B cell (primary cell): ENCODE results near the gene DCAF4.

Experiments used
- EZH2 ChIP-seq: IDR thresholded peaks from 2 replicates; pipeline ENCODE4 v1.6.1; 2012; ENCODE audit warnings: borderline replicate concordance, low read depth, mild to moderate bottlenecking, moderate library complexity, low read length; ENCODE audit not compliant: insufficient read depth, poor library complexity, severe bottlenecking
- TF ChIP-seq, protein P1 (sequence below): fragments of 200-600 bp; IDR thresholded peaks from one replicate; pipeline ENCODE4 v1.8.0; 2022; ENCODE audit warnings: antibody characterized with exemption, mild to moderate bottlenecking

DNA sequence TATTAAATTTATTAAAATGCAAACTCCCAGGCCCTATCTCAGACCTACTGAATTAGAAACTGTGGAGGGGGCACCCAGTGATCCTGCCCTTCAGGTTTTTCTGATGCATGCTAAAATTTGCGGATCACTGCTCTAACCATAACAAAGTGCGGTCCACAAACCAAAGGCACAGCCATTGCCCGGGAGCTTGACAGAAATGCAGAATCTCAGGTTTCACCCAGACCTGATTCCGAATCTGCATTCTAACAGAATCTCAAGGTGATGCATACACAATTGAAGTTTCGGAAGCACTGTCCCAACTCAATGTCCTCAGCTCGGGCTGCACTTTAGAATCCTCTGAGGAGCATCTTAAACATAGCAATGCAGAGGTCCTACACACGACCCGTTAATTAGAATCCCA, 54.6 kb downstream of the DCAF4 start:
- TF ChIP-seq, protein P1, sequence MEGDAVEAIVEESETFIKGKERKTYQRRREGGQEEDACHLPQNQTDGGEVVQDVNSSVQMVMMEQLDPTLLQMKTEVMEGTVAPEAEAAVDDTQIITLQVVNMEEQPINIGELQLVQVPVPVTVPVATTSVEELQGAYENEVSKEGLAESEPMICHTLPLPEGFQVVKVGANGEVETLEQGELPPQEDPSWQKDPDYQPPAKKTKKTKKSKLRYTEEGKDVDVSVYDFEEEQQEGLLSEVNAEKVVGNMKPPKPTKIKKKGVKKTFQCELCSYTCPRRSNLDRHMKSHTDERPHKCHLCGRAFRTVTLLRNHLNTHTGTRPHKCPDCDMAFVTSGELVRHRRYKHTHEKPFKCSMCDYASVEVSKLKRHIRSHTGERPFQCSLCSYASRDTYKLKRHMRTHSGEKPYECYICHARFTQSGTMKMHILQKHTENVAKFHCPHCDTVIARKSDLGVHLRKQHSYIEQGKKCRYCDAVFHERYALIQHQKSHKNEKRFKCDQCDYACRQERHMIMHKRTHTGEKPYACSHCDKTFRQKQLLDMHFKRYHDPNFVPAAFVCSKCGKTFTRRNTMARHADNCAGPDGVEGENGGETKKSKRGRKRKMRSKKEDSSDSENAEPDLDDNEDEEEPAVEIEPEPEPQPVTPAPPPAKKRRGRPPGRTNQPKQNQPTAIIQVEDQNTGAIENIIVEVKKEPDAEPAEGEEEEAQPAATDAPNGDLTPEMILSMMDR, result no peak
- TF ChIP-seq EZH2, result no peak
